Parathyroid adenoma (tissue), 2 donors: ENCODE results near the gene SLC35B4.

Experiments used
- H2AFZ ChIP-seq: fragments of 300-600 bp; sonication (generic); one replicate; pipeline ENCODE4 v1.7.0; 2017; ENCODE audit warnings: antibody characterized with exemption, mild to moderate bottlenecking
- H3K27ac ChIP-seq: fragments of 300-600 bp; sonication (generic); one replicate; pipeline ENCODE4 v1.7.0; 2017
- H3K27me3 ChIP-seq: fragments of 300-600 bp; sonication (generic); one replicate; pipeline ENCODE4 v1.7.0; 2017; ENCODE audit warnings: low read length; ENCODE audit not compliant: control insufficient read depth, insufficient read depth
- H3K36me3 ChIP-seq: fragments of 300-600 bp; sonication (generic); one replicate; pipeline ENCODE4 v1.7.0; 2017; ENCODE audit warnings: low read length; ENCODE audit not compliant: control insufficient read depth, insufficient read depth
- H3K4me1 ChIP-seq: fragments of 300-600 bp; sonication (generic); one replicate; pipeline ENCODE4 v1.7.0; 2017; ENCODE audit warnings: control low read depth
- H3K4me2 ChIP-seq: fragments of 300-600 bp; sonication (generic); one replicate; pipeline ENCODE4 v1.7.0; 2017; ENCODE audit warnings: low read length
- H3K4me3 ChIP-seq: fragments of 300-600 bp; sonication (generic); one replicate; pipeline ENCODE4 v1.7.0; 2017; ENCODE audit warnings: low read depth, low read length
- H3K79me2 ChIP-seq: fragments of 300-600 bp; sonication (generic); one replicate; pipeline ENCODE4 v1.7.0; 2017; ENCODE audit warnings: control low read depth
- H3K9ac ChIP-seq: fragments of 300-600 bp; sonication (generic); one replicate; pipeline ENCODE4 v1.7.0; 2017; ENCODE audit warnings: mild to moderate bottlenecking
- H3K9me3 ChIP-seq: fragments of 300-600 bp; sonication (generic); one replicate; pipeline ENCODE4 v1.7.0; 2017; ENCODE audit warnings: low read length; ENCODE audit not compliant: control insufficient read depth
- CTCF ChIP-seq: fragments of 300-600 bp; sonication (generic); IDR thresholded peaks from one replicate; pipeline ENCODE4 v1.7.0; 2017; ENCODE audit warnings: antibody characterized with exemption, mild to moderate bottlenecking
- donor health status: primary hyperparathyroidism.

The SLC35B4 gene

GRCh38 chr7:134347567-134347966, 30.8 kb upstream of the SLC35B4 start:
- no peaks in the 10 kb centered on the region for H3K79me2 ChIP-seq
- H3K36me3 ChIP-seq = no peaks in the 10 kb centered on the region
- no peaks in the 10 kb centered on the region for H3K4me1 ChIP-seq
- H3K4me3 ChIP-seq = no peak overlapping the region
- no peaks in the 10 kb centered on the region for H3K9me3 ChIP-seq
- H3K27ac ChIP-seq = no peak overlapping the region
- H3K4me2 ChIP-seq = no peak overlapping the region
- H2AFZ ChIP-seq = no peak overlapping the region
- no peak overlapping the region for H3K9ac ChIP-seq
- TF ChIP-seq CTCF = no peak
- no peaks in the 10 kb centered on the region for H3K27me3 ChIP-seq

GRCh38 chr7:134343796-134344195, 27.1 kb upstream of the SLC35B4 start:
- TF ChIP-seq CTCF = no peak

GRCh38 chr7:134343136-134343535, 26.4 kb upstream of the SLC35B4 start:
- Histone ChIP-seq H3K9ac (no peak overlapping the region), H3K36me3 (no peaks in the 10 kb centered on the region), H3K79me2 (no peaks in the 10 kb centered on the region), H3K9me3 (no peaks in the 10 kb centered on the region), H3K27ac (no peak overlapping the region), H2AFZ (no peak overlapping the region), H3K4me3 (no peak overlapping the region), H3K4me2 (no peak overlapping the region), H3K4me1 (no peaks in the 10 kb centered on the region), H3K27me3 (no peaks in the 10 kb centered on the region)
- no peak for TF ChIP-seq CTCF

More at GRCh38 chr7:134343796-134344195, 27.1 kb upstream of the SLC35B4 start:
- Histone ChIP-seq H3K4me2 (no peak overlapping the region), H3K79me2 (no peaks in the 10 kb centered on the region), H2AFZ (no peak overlapping the region), H3K4me3 (no peak overlapping the region), H3K9me3 (no peaks in the 10 kb centered on the region), H3K27ac (no peak overlapping the region), H3K27me3 (no peaks in the 10 kb centered on the region), H3K9ac (no peak overlapping the region), H3K4me1 (no peaks in the 10 kb centered on the region), H3K36me3 (no peaks in the 10 kb centered on the region)

- no peak overlapping the region for H3K4me2 ChIP-seq
- H3K27ac ChIP-seq = no peak overlapping the region
- H3K9me3 ChIP-seq = no peaks in the 10 kb centered on the region
- H3K36me3 ChIP-seq = no peaks in the 10 kb centered on the region
- no peaks in the 10 kb centered on the region for H3K27me3 ChIP-seq
- H3K79me2 ChIP-seq = no peaks in the 10 kb centered on the region
- no peak overlapping the region for H3K4me3 ChIP-seq
- H2AFZ ChIP-seq = no peak overlapping the region
- TF ChIP-seq CTCF = no peak
- no peaks in the 10 kb centered on the region for H3K4me1 ChIP-seq
- H3K9ac ChIP-seq = no peak overlapping the region
These were observed 22.7 kb upstream of the SLC35B4 start for GRCh38 chr7:134339475-134339874.

GRCh38 chr7:134337980-134338379, 21.2 kb upstream of the SLC35B4 start:
- Histone ChIP-seq H3K27me3 (no peaks in the 10 kb centered on the region), H3K9me3 (no peaks in the 10 kb centered on the region), H3K79me2 (no peaks in the 10 kb centered on the region), H3K9ac (no peak overlapping the region), H2AFZ (no peak overlapping the region), H3K4me2 (no peak overlapping the region), H3K36me3 (no peaks in the 10 kb centered on the region), H3K4me3 (no peak overlapping the region), H3K4me1 (no peaks in the 10 kb centered on the region), H3K27ac (no peak overlapping the region)
- no peak for TF ChIP-seq CTCF
